HG02610 (cell line): ENCODE results near the gene TSC22D3.
"Not testable (repeated sequence)": the region's sequence is repeated elsewhere in the genome, so short reads cannot be mapped to it uniquely, and the experiment has no call there.

Experiments used
- ATAC-seq: cut with Tn5 transposase; IDR thresholded peaks from one replicate; pipeline ENCODE4 v1.9.1; 2021; ENCODE audit warnings: mild to moderate bottlenecking, moderate library complexity; ENCODE audit not compliant: unreplicated experiment

TSC22D3 gene

DNA sequence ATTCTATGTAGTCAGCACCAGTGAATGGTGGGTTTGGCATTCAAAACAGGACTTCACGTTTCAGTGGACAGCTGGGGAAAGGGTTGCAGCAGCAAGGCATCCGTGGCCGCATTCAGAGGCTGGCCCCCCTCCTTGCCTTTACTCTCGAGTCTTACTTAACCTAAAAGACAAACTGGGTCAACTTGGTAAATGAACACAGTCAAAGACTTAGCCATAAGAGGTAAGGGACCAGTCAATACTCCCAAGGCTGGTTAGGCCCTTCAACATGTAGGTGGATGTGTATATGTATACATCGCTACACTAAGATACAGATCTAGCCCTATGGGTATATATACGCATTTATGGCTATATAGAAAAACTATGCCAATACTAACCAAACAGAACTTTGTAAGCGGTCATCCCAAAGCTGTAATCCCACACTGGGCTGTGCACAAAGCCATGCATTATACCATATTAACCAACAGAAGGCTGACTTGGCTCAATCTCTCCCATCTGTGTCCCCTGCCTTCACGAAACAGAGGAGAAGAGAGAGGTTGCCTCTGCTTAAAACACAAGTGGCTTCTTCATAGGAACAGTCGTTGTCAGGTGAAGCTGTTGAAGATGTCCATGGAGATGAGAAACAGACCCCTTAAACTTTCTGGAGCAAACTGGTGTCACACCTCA, 61.9 kb downstream of the TSC22D3 start:
- ATAC-seq, result no peak

DNA sequence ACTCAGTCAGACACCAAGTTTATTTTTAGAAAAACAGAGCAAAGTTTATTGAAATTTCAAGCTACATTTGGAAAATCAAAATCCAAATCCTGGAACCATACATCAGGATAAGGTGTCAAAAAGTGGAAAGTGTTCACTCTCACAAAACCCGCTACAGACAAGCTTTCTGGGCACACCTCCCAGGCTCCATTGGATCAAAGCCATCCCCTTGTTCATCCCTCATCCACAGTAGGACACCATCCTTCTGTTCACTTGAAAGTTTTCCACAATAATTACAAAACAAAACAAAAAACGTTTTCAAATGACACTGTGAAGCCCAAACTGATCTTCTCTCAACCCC, 62.4 kb downstream of the TSC22D3 start:
- no peak for ATAC-seq

DNA sequence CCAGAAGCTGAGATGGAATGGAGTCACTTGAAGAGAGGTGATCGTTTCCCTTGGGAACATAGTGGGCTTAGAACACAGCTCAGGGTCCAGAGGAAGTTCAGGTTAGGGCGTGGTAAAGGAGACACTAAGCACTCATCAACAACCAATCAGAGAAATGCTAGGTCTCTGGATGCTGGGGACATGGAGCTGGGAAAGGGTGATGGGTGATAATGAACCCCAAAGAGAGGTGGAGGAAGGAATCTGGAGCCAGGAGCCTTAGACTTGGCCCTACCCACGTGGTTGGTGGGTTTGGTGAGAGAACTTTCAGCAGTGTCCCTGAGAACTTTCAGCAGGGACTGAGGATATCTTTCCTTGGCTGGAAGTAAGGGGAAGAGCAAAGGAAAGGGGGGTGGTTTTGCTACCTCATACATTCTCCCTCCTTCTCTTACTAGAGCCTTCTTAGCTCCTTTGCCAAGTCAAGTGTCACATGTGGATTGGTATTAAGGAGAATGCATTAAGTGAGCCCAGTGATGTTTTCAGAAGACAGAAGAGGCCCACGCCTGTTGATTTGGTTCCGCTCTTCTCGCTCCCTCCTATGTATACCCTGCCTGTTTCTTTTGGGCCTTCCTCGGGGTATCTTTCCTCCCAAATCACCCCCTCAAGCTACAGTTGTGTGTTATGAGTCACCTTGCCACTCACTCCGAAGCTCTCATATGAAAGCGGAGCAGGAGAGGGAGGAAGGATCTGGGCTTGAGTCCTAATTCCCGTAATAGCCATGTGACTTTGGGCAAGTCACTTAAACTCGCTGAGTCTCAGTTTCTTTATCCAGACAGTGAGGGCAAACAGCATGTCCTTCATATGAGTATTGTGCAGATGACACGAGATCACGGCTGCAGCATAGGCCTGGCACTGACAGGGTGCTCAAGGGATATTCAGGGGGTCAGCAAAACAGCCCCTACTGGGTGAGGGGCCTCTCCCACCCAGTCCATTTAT, 63.1 kb downstream of the TSC22D3 start:
- no peak for ATAC-seq

DNA sequence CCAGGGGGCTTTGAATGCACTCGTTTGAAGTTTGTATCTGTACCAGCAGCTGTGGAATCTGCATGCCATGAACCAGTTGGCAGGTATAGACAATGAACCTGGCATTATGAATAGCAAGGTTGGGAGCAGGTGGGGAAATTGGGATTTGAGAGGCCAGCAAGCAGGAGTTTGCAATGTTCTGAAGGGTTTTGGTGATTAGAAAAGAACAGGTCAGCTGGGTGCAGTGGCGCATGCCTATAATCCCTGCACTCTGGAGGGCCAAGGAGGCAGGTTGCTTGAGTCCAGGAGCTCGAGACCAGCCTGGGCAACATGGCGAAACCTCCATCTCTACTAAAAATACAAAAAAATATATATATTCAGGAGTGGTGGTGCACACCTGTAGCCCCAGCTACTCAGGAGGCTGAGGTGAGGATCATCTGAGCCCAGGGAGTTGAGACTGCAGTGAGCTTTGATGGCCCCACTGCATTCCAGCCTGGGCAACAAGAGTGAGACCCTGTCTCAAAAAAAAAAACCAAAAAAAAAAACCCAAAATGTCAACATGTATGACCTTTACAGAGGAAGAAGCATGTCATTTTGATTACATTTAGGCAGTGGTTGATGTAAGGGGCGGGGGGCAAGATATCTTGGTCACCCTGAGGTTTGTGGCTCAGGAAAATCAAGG, 63.9 kb downstream of the TSC22D3 start:
- no peak for ATAC-seq

DNA sequence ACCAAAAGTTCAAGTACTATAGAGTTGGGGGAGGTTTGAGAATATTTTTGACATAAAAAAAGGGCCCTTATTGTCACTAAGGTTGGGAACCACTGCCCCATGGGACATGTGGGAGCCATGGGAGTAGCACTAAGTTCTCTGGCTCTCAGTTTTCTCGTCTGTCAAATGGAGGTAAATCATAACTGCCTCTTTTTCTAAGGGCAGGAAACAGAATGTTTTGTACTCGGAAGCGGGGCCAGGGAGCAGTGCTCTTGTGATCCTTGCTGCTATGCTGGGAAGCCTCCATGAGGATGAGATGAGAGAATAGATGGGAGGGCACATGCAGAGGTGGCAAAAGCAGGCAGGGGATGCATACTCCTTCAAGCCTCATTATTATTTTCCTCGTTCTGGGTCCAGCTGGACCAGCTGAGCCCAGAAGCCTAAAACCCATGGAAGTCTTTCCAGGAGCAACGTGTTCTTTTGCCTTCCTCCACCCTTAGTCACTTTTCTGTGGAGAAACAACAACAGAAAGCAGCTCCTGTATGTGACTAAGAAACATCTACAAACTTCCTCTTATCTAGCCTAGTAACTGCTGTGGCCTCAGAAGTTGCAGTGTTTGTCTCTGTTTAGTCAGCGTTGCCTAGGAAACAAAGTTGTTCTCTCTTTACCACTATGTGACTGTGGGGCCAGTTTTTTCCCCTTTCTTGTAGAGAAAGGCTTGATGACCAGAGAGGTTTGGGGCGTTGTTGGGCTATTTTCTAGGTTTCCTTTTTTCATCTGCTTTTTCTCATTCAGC, 64.8 kb downstream of the TSC22D3 start:
- peak; percentile 98 for ATAC-seq

DNA sequence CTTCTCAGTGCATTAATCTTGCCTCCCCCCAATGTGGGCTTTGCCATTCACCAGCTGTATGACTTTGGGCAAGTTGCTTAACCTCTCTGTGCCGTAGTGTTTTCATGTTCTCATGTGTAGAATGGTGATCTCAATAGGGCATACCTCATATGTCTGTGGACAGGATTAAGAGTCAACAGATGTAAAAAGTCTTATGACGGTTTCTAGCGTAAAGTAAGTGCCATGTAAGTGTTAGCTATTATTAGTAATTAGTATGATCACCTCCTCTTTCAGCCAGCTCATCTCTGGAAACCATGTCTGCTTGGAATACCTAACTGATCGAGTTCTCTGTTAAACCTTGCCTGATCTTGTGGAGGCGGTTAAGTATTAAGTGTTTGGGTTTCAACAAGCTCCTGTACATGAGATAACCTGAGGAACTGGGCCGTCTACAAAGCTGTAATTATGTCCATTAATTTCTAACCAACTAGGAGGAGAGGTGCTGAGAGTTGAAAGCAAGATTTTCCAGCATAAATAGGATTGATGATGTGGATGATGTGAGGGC, 66.3 kb downstream of the TSC22D3 start:
- peak; percentile 22 for ATAC-seq

DNA sequence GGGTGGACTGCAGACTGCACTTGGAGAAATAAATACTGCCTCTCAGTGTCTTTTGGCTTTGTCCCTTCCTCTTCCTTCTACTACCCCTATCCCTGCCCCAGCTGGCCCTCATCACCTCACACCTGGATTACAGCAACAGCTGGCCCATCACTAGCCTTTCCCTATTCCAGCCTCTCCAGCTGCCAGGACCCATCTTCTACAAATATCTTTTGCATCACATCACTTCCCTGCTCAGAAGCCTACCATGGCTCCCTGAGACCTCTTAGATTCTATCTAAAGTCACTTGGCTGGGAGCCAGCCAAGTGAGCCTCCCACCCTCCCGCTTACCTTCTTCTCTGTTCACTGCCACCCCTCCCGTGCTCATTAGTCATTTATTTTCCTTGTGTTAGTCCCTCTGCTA, 66.8 kb downstream of the TSC22D3 start:
- ATAC-seq, result no peak

DNA sequence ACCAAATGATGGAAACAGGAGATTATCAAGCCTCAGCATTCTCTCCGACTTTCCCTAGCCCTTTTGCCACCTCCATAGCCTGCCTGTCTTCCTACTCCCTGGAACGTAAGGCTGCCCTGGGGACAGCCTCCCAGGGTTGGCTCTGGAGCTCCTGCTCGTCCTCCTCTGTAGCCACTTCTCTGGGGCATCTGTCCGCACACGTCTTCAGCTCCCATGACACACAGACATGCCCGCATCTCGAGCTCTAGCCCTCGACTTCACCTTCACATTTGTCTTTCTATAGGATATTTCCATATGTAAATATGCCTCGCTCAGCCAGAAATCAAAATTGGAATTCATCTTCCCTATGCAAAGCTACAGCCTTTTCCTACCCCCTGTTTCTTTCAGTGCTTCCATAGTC, 67.7 kb downstream of the TSC22D3 start:
- no peak for ATAC-seq

DNA sequence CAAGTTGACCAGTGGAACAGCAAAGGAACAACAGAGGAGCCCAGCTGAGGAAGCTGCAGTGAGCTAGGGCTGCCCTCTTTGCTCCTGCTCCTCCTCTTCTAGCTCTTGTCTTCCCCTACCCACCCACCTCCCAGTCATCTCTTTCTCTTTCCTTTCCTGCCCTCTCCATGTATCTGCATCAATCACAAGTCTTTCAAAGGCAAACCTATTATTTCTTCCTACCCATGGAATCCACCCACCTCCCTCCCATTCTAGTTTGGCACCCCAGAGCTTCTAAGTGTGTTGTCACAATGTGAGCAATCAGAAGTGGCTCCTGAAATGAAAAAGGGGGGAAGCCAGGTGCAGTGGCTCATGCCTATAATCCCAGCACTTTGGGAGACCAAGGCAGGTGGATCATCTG, 69.3 kb downstream of the TSC22D3 start:
- no peak for ATAC-seq

DNA sequence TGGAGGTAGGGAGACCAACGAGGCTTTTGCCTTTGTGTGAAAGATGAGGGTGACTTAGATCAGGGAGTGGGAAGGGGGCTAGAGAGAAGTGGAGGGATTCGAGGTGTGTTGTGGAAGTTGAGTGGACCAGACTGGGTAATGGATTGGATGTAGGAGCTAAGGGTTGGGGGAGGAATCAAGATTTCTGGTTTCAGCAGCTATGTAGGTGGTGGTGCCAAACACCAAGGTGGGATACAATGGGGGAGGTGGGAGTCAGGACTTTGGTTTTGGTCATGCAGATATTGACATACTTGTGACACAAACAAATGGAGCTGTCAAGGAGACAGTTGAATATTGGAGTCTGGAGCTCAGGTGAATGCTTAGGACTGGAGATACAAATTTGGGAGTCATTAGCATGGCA, 71.0 kb downstream of the TSC22D3 start:
- no peak for ATAC-seq

DNA sequence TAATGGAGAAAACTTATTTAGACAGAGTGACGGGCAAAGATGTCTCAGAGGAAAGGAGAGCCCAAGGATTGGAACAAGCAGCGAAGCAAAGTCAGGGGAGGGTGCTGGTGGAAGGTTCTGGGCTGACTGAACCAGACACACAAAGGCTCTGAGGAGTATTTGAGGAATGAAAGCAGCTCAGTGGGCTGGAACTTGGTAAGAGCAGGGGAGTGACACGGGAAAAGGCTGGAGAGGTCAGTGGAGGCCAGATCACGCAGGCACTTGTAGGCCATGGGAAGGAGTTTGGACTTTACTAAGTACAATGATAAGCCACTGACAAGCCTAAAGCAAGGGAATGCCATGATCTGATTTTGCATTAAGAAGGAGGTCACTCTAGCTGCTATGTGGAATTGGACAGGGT, 71.4 kb downstream of the TSC22D3 start:
- no peak for ATAC-seq

DNA sequence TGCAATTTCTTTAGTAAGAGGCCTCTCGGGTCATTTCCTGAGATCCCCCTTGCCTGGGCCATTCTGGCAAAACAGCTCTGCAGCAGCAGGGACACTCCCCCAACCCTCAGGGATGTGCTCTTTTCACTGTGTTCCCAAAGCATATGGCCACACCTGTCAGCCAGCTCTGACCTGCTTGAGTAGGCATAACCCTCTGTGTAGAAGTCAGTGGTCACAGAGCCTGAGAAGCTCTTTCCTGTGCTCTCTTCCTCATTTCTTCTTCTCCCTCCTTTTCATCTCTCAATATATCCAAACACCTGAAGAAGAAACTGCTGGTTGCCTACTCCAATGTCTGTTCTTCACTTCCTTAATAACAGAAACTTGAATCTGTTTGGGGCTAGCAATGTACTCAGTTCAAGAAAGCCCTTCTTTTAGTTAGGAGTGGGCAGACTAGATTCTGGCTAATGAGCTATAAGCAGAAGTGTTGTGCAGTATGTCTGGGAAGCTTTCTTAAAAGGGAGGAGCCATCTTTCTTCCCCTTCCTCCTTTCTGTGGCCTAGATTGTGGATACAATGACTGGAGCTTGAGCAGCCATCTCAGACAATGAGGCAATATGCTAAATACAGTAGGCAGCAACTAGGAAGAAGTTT, 74.0 kb downstream of the TSC22D3 start:
- peak; percentile 91 for ATAC-seq

DNA sequence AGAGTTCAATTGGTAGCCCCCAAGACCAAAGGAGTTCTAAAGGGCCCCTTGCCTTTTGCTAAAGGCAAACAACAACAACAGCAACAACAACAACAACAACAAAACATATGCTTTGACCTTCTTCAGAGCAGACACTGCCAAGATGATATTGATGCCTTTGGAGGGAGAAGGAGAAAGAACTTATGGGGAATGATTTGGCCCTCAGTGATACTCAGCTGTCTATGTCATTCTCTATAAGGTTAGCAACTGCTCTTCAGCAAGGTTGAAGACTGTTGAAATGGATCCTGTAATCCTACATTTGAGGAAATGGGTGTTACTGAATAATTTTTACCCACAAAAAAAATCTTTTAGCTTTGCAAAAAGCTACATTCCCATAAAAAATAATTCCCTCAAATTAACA, 74.8 kb downstream of the TSC22D3 start:
- no peak for ATAC-seq

DNA sequence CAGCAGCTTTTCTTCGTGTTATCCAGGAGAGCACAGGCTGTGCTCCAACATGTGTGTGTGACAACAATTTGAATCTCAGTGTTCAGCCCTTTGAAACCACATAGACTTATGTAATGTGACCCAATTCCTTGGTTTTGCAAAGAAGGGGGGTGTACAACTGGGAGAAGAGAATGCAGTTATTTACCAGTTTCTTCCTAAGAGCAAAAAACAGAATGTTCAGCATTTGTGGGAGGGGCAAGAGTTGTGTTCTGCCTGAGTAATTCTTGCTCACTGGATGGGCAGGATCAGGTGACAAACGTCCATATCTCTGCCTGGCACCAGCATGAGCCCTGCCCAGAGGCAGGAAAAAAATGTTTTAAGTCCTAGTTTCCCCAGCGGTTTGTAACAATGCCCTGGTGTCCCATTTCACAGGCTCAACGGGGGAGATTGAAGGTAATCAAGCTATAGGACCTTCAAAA, 75.2 kb downstream of the TSC22D3 start:
- no peak for ATAC-seq

DNA sequence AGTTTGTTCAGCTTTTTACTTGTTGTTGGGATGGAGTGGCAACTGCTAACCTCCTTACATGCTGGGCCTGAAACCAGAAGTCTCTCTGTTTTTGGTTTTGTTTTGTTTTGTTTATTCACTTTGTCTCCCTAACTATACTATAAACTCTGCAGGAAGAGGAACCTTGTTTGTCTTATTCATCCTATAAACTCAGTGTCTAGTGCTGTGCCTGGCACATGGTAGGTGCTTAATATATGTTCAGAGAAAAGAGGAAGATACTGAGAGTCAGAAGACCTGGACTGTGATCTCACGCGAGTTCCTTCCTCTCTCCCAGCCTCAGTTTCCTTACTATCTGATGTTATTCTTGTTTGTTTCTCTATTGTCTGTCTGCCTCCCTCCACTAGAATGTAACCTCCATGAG, 76.0 kb downstream of the TSC22D3 start:
- ATAC-seq, result no peak

DNA sequence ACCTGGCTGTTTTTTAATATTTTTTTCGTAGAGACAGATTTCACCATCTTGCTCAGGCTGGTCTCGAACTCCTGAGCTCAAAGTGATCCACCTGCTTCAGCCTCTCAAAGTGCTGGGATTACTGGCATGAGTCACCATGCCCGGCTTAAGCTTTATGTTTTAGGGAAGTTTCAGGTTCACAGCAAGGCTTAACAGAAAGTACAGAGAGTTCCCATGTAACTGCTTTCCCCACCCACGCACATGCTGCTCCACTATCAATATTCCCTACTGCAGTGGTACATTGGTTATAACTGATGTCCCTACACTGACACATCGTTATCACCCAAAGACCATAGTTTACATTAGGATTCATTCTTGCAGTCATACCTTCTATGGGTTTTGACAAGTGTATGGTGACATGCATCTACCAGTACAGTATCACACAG, 84.6 kb downstream of the TSC22D3 start:
- peak; percentile 53 for ATAC-seq

DNA sequence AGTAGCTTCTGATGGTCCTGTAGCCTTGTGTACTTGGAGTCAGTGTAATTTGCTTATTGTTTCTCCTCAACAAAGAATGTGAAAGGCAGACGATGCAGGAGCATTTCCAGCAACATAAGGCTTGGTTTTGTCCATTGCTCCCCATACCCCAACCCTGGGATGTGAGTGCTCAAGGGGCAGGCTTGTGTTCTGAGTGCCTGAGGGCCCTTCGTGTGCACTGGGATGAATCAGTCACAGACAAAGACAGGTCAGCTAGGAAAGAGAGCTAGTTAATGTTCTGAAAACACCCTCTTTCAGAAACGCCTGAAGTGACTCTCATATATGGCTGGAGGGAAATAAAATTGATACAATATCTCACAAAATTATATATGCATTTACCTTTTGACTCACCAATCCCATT, 88.1 kb downstream of the TSC22D3 start:
- no peak for ATAC-seq

DNA sequence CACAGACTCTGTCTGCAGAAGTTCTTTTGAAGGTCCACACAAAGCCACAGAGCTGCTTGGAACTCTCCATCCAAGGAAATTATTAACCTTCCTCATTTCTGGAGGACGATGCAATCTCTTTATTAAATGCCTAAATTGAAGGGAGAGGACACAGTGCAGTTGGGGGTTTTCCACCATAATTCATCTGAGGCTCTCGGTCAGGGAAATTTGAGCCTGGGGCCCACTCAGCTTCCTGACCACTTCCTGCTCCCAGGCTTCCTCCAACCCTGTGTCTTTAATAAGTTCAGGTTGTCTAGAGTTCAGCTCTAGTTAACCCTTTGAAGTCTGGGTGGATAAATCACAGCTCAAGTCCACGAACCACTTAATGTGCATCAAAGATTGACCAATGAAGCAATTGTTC, 88.8 kb downstream of the TSC22D3 start:
- ATAC-seq, result no peak

DNA sequence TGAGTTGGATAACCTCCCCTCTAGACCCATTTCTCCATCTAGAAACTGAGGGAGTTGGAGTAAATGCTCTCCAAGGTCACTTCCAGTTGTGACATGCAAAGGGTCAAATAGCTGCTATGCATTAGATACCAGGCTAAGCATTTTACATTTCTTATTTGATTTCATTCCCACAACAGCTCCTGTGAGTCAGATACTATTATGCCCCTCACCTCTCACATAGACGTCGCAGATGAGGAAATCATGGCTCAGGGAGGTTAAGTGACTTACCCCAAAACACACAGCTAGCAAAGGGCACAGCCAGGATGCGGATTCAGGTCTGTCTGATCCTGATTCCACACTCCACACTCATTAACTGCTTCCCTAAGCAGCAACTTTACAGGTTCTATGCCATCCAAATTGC, 89.6 kb downstream of the TSC22D3 start:
- ATAC-seq, result no peak

DNA sequence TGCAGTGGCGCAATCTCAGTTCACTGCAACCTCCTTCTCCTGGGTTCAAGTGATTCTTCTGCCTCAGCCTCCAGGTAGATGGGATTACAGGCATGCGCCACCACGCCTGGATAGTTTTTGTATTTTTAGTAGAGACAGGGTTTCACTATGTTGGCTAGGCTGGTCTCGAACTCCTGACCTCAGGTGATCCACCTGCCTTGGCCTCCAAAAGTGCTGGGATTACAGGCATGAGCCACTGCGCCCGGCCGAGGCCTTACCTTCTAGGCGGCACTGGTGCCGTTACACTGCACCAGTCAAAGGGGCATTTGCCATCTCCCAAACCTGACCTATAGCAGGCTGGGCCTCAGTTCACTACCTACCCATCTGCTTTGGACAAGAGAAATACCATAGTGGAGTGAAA, 90.0 kb downstream of the TSC22D3 start:
- not testable (repeated sequence) for ATAC-seq
